ENCODE results near the gene MEX3A. TPM values are rescaled to one million over a fixed set of nuclear protein-coding genes. Genes with fewer than 3 reads are reported as not detected.

MEX3A gene
- total and polyA plus RNA-seq, 4 experiments from 2014 or later, result not detected

DNA sequence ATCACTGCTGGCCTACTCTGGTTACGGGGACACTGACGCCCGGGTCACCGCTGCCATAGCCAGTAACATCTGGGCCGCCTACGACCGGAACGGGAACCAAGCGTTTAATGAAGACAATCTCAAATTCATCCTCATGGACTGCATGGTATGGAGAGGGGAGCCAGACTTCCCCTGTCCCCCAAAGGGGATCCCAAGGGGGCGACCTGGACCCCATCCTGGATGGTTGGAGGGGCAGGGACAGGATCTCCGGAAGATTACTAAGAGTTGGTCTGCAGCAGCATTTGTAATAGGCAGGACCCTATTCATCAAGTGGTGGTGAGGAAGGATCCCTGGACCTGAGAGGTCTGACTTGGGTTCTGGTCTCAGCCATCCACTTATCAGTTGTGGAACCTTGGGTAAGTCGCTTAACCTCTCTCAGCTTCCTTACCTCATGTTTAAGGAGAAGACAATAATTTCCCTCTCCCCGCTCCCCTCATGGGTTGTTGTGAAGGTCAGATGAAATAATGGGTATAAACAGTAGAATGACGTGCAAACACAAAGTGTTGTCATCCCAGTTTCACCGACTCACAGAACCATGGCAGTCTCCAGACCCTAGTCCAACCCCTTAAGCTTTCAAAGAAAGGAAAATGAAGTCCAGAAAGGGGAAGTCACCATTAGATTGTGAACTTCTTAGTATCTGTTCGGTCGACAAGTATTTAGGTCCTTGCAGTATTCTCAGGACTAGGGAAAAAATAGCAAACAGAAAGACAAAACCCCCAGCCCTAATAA lies 26.8 kb downstream of the MEX3A start:
- intact Hi-C loops (cut with micrococcal nuclease), result loop anchor here (2.0 kb wide), 3 partner anchors 157 to 227 kb away; partner anchors contain the start of genes GON4L, PMF1 and SMG5
- Mint-ChIP-seq H3K4me3 (peak overlapping the region; percentile 90 to 98 (median 96)), H3K4me1 (peaks cover 13 to 45% (median 27%) of the 10 kb centered on the region in 4 donors), H3K36me3 (peaks cover 0 to 25% of the 10 kb centered on the region in 2 donors), H3K9me3 (no peaks in the 10 kb centered on the region), H3K27me3 (no peaks in the 10 kb centered on the region), H3K27ac (peak overlapping the region in 6 of 7 donors; percentile 93 to 99 (median 96))
- Histone ChIP-seq H3K36me3 (ENCODE audit: insufficient read depth, low read length) (no peaks in the 10 kb centered on the region), H3K27ac (ENCODE audit: low read depth, low read length) (peak overlapping the region; percentile 84), H3K9me3 (ENCODE audit: control insufficient read depth in 1 of 2, low read length in 2 of 2) (no peaks in the 10 kb centered on the region), H3K4me1 (ENCODE audit: insufficient read depth, low read length) (peaks cover 17% of the 10 kb centered on the region), H3K4me3 (ENCODE audit: low read length in 2 of 2) (peak overlapping the region; percentile 96 to 99), H3K27me3 (ENCODE audit: insufficient read depth, low read length) (no peaks in the 10 kb centered on the region)
- ChIA-PET POLR2A (ENCODE audit: partially characterized antibody) (no interaction called here), CTCF (ENCODE audit: partially characterized antibody) (no interaction called here)
- no peak for DNase-seq

DNA sequence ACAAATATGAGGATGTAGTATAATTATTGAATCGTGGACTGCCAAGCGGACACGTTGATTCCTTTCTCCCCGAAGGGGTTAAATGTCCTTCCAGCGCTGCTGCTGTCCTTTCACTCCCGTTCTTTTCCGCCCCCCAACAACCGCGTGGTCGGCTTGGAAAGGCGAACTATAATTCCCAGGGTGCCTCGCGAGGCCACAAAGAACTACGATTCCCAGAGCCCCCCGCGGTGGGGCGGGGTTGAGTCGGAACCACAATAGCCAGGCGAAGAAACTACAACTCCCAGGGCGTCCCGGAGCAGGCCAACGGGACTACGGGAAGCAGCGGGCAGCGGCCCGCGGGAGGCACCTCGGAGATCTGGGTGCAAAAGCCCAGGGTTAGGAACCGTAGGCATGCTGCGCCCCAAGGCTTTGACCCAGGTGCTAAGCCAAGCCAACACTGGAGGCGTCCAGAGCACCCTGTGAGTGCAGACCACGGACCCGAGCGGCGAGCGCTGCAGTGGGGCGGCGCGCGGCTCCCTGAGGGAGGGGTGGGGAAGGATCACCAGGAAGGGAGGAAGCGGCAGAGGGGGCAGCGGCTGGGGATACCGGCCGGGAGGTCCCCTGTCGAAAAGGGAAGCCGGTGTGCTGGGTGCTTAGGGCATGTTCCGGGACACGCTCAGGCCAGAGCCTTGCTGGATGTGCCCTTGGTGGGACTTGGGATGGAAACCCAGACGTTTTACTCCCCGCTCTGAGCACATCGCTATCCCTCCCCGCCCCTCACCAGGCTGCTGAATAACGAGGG lies 27.6 kb downstream of the MEX3A start, which contains the start of gene LAMTOR2:
Gene LAMTOR2, plus strand, starts transcription at position 283 of the 781 bp plus-strand sequence. Its CDS starts 108 bp downstream, at position 391.
- intact Hi-C loops (cut with micrococcal nuclease), result loop anchor here (1.0 to 5.0 kb wide), 7 partner anchors 28 to 228 kb away; partner anchors contain the start of genes GON4L, KHDC4, MEX3A and PMF1
- peaks cover 17% of the 10 kb centered on the region for H3K4me1 ChIP-seq (ENCODE audit: insufficient read depth, low read length)
- ChIA-PET CTCF (ENCODE audit: partially characterized antibody) (interaction anchor here (0.7 kb wide), 1 partner anchor 34 kb away, joined by 6 read pairs; the partner anchor contains the start of gene SSR2), POLR2A (ENCODE audit: partially characterized antibody) (interaction anchor here (0.7 to 1.9 kb wide), 6 partner anchors 34 to 228 kb away, joined by 3 to 11 read pairs (median 6); partner anchors contain the start of genes KHDC4, PMF1, SMG5 and SSR2)
- H3K36me3 Mint-ChIP-seq, result peaks cover 5 to 29% of the 10 kb centered on the region in 2 donors
- H3K4me3 ChIP-seq (ENCODE audit: low read length in 2 of 2), result peak within 1 kb of the TSS; percentile 96 to 99
- H3K9me3 ChIP-seq (ENCODE audit: control insufficient read depth in 1 of 2, low read length in 2 of 2), result no peaks in the 10 kb centered on the region
- H3K9me3 Mint-ChIP-seq, result peaks cover 0 to 1% (median 0%) of the 10 kb centered on the region in 8 donors
- peak within 1 kb of the TSS; percentile 93 to 98 (median 96) for H3K4me3 Mint-ChIP-seq
- peak within 1 kb of the TSS; percentile 93 to 99 (median 96) for H3K27ac Mint-ChIP-seq
- no peaks in the 10 kb centered on the region for H3K27me3 Mint-ChIP-seq
- H3K36me3 ChIP-seq (ENCODE audit: insufficient read depth, low read length), result peaks cover 5% of the 10 kb centered on the region
- peak within 1 kb of the TSS; percentile 84 for H3K27ac ChIP-seq (ENCODE audit: low read depth, low read length)
- H3K4me1 Mint-ChIP-seq, result peaks cover 13 to 48% (median 28%) of the 10 kb centered on the region in 4 donors
- DNase-seq, result peak; percentile 91 to 95 (median 93)
- H3K27me3 ChIP-seq (ENCODE audit: insufficient read depth, low read length), result no peaks in the 10 kb centered on the region

DNA sequence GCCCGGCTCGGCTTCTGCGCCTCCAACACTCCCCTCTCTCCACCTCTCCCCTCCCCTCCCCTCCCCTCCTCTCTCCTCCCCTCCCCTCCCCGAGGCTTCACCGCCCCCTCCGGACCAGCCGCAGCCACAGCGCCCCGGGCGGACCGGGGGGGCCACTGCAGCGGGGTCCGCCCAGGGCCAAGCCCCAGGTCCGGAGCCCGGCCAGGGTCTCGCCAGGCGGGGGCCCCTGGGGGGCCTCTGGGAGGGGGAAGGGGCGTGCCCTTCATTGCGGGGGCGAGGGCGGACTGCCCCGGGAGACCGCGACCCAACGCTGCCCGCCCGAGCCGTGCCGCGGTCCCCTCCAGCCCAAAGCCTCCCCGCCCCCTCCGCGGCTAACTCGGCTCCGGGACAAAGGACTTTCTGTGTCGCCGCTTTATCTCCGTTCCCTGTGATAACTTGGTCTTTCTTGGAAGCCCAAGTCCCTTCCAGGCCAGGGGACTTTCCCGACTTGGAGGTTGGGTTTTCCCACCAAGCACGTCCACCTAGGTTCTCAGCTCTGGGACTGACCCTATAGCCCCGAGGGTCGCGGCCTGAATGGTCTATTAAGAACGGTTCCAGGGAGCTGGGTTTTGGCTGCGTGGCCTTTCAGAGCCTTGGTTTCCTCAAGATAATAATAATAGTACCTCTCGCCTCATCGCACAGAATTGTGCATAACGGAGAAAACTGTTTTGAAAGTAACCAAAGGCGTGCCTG lies 28.3 kb downstream of the MEX3A start, which contains the start of gene UBQLN4:
Gene UBQLN4, minus strand, starts transcription at position 31 of the 732 bp plus-strand sequence. CDS start 97 bp downstream, outside the sequence.
- intact Hi-C loops (cut with micrococcal nuclease), result loop anchor here (1.0 to 5.0 kb wide), 9 partner anchors 28 to 229 kb away; partner anchors contain the start of genes GON4L, KHDC4, MEX3A and PMF1
- CTCF ChIA-PET (ENCODE audit: partially characterized antibody), result interaction anchor here (0.7 to 1.3 kb wide), 2 partner anchors 33 to 65 kb away, joined by 4 to 6 read pairs; partner anchors contain the start of gene SSR2
- peak within 1 kb of the TSS; percentile 93 to 99 (median 96) for H3K27ac Mint-ChIP-seq
- H3K36me3 ChIP-seq (ENCODE audit: insufficient read depth, low read length), result peaks cover 12% of the 10 kb centered on the region
- peaks cover 0 to 3% (median 0%) of the 10 kb centered on the region in 8 donors for H3K9me3 Mint-ChIP-seq
- POLR2A ChIA-PET (ENCODE audit: partially characterized antibody), result interaction anchor here (0.7 to 1.9 kb wide), 7 partner anchors 9 to 229 kb away, joined by 3 to 11 read pairs (median 5); partner anchors contain the start of genes KHDC4, PMF1, SMG5 and SSR2
- H3K27me3 ChIP-seq (ENCODE audit: insufficient read depth, low read length), result no peaks in the 10 kb centered on the region
- H3K36me3 Mint-ChIP-seq, result peaks cover 10 to 36% of the 10 kb centered on the region in 2 donors
- H3K4me3 Mint-ChIP-seq, result peak within 1 kb of the TSS; percentile 94 to 98 (median 96)
- H3K4me3 ChIP-seq (ENCODE audit: low read length in 2 of 2), result peak within 1 kb of the TSS; percentile 96 to 99
- peaks cover 13 to 51% (median 30%) of the 10 kb centered on the region in 4 donors for H3K4me1 Mint-ChIP-seq
- peak within 1 kb of the TSS; percentile 84 for H3K27ac ChIP-seq (ENCODE audit: low read depth, low read length)
- H3K4me1 ChIP-seq (ENCODE audit: insufficient read depth, low read length), result peaks cover 17% of the 10 kb centered on the region
- no peaks in the 10 kb centered on the region for H3K27me3 Mint-ChIP-seq
- DNase-seq, result peak; percentile 83 to 88 (median 83)
- H3K9me3 ChIP-seq (ENCODE audit: control insufficient read depth in 1 of 2, low read length in 2 of 2), result no peaks in the 10 kb centered on the region

DNA sequence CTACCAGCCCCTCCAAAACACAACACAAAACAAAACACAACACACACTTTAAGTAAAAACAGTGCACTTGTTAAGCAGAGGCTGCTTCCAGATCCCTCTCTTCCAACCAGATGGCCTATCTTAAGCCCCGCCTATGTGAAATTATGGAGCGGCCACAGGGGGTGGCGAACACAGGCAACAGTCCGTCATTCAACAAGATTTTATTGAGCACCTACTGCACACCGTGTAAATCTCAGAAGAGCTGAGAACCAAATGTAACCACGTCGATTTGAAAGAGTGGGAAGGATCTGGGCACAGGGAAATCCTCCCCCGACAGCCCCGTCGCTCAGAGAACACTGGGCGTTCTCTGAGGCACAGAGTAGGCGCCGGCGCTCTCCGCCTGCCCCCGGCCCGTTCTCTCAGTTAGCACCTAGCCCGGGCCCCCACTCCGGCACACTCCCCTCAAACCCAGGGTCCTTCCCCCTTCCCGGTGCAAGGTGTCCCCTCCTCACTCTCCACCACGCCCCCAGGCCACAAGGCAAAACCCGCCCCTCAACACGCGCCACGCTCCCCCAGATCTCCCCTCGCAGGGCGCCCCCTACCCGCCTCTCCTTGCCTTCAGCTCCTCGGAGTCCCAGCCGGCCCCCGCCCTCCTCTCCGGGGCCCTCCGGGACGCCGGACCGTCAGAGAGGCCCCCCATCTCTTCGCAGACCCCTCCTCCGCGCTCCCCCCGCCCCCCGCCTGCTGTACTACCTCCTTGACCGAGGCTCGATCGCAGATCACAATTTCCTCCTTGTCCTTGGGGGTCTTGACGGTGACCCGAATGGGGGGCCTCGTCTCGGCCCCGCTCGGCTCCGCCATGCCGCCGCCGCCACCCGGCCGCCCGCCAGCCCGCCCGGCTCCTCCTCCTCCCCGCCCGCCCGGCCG lies 29.1 kb downstream of the MEX3A start:
- CTCF ChIA-PET (ENCODE audit: partially characterized antibody), result interaction anchor here (1.0 to 1.3 kb wide), 5 partner anchors 13 to 83 kb away, joined by 3 to 5 read pairs (median 4); no protein-coding TSS in a partner anchor
- H3K27ac ChIP-seq (ENCODE audit: low read depth, low read length), result peak overlapping the region; percentile 84
- intact Hi-C loops (cut with micrococcal nuclease), result loop anchor here (1.0 to 5.0 kb wide), 3 partner anchors 33 to 115 kb away; partner anchors contain the start of gene SSR2
- POLR2A ChIA-PET (ENCODE audit: partially characterized antibody), result interaction anchor here (1.0 to 1.9 kb wide), 2 partner anchors 8 to 32 kb away, joined by 4 to 11 read pairs; partner anchors contain the start of gene SSR2
- H3K4me3 ChIP-seq (ENCODE audit: low read length in 2 of 2), result peak overlapping the region; percentile 14 to 61
- H3K4me3 Mint-ChIP-seq, result peak overlapping the region; percentile 90 to 96 (median 94)
- H3K36me3 Mint-ChIP-seq, result peaks cover 10 to 38% of the 10 kb centered on the region in 2 donors
- DNase-seq, result peak; percentile 55 to 81 (median 59)
- no peaks in the 10 kb centered on the region for H3K27me3 ChIP-seq (ENCODE audit: insufficient read depth, low read length)
- no peaks in the 10 kb centered on the region for H3K27me3 Mint-ChIP-seq
- H3K36me3 ChIP-seq (ENCODE audit: insufficient read depth, low read length), result peaks cover 13% of the 10 kb centered on the region
- H3K27ac Mint-ChIP-seq, result peak overlapping the region; percentile 62 to 96 (median 90)
- peaks cover 0 to 3% (median 0%) of the 10 kb centered on the region in 8 donors for H3K9me3 Mint-ChIP-seq
- H3K4me1 Mint-ChIP-seq, result peaks cover 13 to 51% (median 30%) of the 10 kb centered on the region in 4 donors
- no peaks in the 10 kb centered on the region for H3K9me3 ChIP-seq (ENCODE audit: control insufficient read depth in 1 of 2, low read length in 2 of 2)
- peaks cover 17% of the 10 kb centered on the region for H3K4me1 ChIP-seq (ENCODE audit: insufficient read depth, low read length)

DNA sequence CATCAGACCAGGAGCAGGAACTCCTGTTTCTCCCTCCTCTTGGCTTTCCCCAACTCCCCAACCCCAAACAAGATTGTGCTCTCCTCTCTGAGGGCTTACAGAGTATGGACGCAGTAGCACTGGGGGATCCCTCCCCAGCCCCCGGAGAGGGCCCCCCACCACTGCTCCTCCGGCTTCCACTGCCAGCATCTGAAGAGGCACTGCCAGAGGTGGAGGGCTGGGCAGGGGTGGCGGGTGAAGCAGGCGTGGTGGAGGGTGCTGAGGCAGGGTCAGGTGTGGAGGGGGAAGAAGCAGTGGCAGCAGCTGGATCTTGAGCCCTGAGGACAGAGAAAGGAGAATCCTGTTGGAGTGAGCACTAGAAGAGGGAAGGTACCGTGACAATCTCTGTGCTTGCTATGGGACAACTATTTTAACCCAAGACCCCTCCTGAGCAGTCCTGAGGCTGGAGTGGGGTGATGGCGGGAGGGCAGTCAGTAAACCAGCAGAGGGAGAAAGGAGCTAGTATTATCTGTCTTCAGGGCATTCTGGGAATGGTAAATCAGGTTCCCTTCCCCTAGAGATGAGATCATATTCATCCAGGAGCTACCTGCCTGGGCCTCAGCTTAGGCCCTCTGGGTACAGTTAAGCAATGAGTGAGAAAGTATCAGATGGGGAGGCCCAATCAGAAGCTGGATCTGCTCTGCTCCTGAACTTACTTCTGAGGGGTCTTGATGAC lies 31.1 kb downstream of the MEX3A start:
- H3K9me3 ChIP-seq (ENCODE audit: control insufficient read depth in 1 of 2, low read length in 2 of 2), result no peaks in the 10 kb centered on the region
- H3K9me3 Mint-ChIP-seq, result peaks cover 0 to 3% (median 0%) of the 10 kb centered on the region in 8 donors
- CTCF ChIA-PET (ENCODE audit: partially characterized antibody), result interaction anchor here (0.6 to 0.9 kb wide), 2 partner anchors 25 to 114 kb away, joined by 3 to 4 read pairs; no protein-coding TSS in a partner anchor
- H3K4me1 Mint-ChIP-seq, result peaks cover 10 to 47% (median 26%) of the 10 kb centered on the region in 4 donors
- intact Hi-C loops (cut with micrococcal nuclease), result loop anchor here (5.0 kb wide), 1 partner anchor 44 kb away; no protein-coding TSS in a partner anchor
- H3K27me3 ChIP-seq (ENCODE audit: insufficient read depth, low read length), result no peaks in the 10 kb centered on the region
- H3K36me3 Mint-ChIP-seq, result peaks cover 10 to 34% of the 10 kb centered on the region in 2 donors
- POLR2A ChIA-PET (ENCODE audit: partially characterized antibody), result interaction anchor here (0.6 kb wide), 1 partner anchor 508 kb away, joined by 3 read pairs; no protein-coding TSS in a partner anchor
- H3K4me3 Mint-ChIP-seq, result peak overlapping the region in 2 of 8 donors; percentile 35 to 41
- peaks cover 15% of the 10 kb centered on the region for H3K36me3 ChIP-seq (ENCODE audit: insufficient read depth, low read length)
- no peak overlapping the region for H3K27ac ChIP-seq (ENCODE audit: low read depth, low read length)
- DNase-seq, result no peak
- H3K27ac Mint-ChIP-seq, result peak overlapping the region in 4 of 7 donors; percentile 32 to 87 (median 42)
- H3K27me3 Mint-ChIP-seq, result no peaks in the 10 kb centered on the region
- H3K4me3 ChIP-seq (ENCODE audit: low read length in 2 of 2), result no peak overlapping the region
- H3K4me1 ChIP-seq (ENCODE audit: insufficient read depth, low read length), result peaks cover 17% of the 10 kb centered on the region

Measured in CD4-positive, alpha-beta memory T cell (primary cell).